HFF-Myc (cell line): ENCODE measurements around the gene PNMA6E.

Experiments used
- DNase-seq: peaks from one replicate; pipeline ENCODE4 v3.0.0-alpha.2; 2011; ENCODE audit warnings: low read depth; ENCODE audit errors: extremely low read depth
- H3K4me3 ChIP-seq: replicated peaks from 2 replicates; pipeline ENCODE4 v1.5.1; 2011; ENCODE audit warnings: low read depth, mild to moderate bottlenecking, control low read depth, low read length
- TF ChIP-seq, protein P1 (sequence below): IDR thresholded peaks from 2 replicates; pipeline ENCODE4 v1.5.1; 2012; ENCODE audit warnings: mild to moderate bottlenecking, low read depth, low read length, control low read depth; ENCODE audit errors: missing control alignments

PNMA6E gene

DNA sequence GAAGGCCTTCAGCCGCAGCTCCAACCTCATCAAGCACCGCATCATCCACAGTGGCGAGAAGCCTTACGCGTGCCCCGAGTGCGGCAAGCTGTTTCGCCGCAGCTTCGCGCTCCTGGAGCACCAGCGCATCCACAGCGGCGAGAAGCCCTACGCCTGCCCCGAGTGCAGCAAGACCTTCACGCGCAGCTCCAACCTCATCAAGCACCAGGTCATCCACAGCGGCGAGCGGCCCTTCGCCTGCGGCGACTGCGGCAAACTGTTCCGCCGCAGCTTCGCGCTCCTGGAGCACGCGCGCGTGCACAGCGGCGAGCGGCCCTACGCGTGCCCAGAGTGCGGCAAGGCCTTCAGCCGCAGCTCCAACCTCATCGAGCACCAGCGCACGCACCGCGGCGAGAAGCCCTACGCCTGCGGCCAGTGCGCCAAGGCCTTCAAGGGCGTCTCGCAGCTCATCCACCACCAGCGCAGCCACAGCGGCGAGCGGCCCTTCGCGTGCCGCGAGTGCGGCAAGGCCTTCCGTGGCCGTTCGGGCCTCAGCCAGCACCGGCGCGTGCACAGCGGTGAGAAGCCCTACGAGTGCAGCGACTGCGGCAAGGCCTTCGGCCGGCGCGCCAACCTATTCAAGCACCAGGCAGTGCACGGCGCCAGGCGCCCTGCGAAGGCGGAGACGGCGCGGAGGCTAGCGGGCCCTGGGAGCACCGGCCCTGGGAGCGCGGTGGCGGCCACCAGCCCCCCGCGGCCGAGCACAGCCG, 19.9 kb upstream of the PNMA6E start:
- no peak for DNase-seq
- TF ChIP-seq, protein P1, sequence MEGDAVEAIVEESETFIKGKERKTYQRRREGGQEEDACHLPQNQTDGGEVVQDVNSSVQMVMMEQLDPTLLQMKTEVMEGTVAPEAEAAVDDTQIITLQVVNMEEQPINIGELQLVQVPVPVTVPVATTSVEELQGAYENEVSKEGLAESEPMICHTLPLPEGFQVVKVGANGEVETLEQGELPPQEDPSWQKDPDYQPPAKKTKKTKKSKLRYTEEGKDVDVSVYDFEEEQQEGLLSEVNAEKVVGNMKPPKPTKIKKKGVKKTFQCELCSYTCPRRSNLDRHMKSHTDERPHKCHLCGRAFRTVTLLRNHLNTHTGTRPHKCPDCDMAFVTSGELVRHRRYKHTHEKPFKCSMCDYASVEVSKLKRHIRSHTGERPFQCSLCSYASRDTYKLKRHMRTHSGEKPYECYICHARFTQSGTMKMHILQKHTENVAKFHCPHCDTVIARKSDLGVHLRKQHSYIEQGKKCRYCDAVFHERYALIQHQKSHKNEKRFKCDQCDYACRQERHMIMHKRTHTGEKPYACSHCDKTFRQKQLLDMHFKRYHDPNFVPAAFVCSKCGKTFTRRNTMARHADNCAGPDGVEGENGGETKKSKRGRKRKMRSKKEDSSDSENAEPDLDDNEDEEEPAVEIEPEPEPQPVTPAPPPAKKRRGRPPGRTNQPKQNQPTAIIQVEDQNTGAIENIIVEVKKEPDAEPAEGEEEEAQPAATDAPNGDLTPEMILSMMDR, result no peak
- no peak overlapping the region for H3K4me3 ChIP-seq

DNA sequence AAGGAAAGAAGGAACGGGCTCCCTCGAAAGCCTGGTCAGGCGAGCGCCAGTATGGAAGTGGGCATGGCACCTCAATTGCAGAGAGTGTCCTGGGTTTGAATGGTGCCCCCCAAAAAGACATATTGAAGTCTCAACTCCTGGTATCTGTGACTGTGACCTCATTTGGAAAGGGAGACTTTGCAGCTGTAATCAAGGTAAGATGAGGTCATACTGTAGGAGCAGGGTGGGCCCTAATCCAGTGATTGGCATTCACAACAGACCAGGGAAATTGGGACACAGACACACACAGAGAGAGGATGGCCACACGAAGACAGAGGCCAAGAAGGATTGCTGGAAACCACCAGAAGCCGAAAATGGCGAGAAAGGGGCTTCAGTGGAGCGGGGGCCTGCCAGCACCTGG, 16.5 kb upstream of the PNMA6E start:
- TF ChIP-seq, protein P1, result no peak
- no peak overlapping the region for H3K4me3 ChIP-seq
- no peak for DNase-seq

DNA sequence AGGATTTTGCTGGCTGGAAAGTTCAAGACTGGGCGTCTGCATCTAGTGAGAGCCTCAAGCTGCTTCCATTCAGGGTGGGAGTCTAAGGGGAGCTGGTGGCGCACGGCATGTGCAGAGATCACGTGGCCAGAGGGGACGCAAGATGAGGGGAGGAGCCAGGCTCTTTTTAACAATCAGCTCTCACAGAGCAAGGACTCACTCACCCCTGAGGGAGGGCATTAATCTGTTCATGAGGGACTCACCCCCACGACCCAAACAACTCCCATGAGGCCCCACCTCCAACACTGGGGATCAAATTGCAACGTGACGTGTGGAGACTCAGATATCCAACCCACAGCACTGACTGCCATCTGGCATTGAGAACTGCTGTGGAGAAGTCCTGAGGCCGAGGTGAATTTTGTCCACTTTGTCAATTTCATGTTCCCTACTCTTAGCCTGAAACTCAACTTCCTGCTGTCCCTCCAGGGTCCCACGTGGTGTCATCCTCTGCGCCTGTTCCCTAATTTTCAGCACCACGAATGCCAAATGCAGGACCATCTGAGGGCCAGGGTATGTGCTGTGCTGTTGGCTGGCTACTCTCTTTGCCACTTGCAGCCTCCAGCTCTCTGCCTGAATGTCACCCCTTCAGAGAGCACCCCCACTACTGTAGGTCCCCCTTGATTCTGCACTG, 15.8 kb upstream of the PNMA6E start:
- H3K4me3 ChIP-seq, result no peak overlapping the region
- DNase-seq, result peak; percentile 1
- TF ChIP-seq, protein P1, result no peak

DNA sequence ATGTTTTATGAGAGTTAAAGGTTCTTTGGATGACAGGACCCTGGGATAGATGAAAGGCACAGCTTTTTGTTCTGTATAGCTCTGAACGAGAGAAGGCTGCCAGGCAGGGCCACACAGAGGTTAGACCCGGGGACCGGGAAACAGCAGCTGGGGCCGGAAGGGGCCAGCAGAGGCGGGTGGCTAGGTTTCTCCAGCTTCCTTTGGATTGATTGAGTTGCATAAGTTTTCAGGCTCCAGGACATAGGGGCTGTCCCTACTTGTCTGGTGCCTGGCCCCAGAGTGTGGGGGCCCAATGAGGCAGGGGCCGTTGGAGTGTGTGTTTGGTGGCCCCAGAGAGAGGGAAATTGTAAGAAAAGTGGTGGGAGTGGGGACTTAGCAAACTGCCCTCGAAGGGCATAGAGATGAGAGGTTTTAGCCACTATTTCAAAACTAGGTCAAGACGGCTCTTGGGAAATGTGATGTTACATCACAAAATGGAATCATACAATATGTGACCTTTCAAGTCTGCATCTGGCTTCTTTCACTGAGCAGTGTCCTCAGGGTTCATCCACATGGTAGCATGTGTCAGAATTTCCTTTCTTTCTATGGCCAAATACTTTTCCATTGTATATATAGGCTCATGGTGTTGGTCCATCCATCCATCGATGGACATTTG, 13.8 kb upstream of the PNMA6E start:
- TF ChIP-seq, protein P1, result no peak
- H3K4me3 ChIP-seq, result no peak overlapping the region
- DNase-seq, result no peak

DNA sequence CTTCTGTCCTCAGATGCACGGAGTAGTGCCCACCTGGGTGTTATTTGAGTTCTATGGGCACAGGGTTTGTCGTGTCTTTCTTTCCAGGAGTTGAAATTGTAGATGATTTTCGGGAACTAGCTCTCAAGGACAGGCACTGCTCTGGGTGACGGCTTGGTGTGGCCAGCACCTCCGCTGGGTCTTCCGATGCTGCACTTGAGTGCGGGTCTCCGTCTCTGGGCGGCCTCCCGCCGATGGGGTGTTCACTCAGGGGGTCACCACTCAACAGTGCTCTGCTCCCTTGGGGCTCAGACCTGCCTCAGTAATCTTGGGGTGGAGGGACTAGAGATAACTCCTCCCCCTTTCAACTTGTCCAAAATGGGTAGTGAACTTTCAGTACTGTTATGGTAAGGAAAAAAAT, 12.6 kb upstream of the PNMA6E start:
- TF ChIP-seq, protein P1, result no peak
- H3K4me3 ChIP-seq, result no peak overlapping the region
- no peak for DNase-seq

DNA sequence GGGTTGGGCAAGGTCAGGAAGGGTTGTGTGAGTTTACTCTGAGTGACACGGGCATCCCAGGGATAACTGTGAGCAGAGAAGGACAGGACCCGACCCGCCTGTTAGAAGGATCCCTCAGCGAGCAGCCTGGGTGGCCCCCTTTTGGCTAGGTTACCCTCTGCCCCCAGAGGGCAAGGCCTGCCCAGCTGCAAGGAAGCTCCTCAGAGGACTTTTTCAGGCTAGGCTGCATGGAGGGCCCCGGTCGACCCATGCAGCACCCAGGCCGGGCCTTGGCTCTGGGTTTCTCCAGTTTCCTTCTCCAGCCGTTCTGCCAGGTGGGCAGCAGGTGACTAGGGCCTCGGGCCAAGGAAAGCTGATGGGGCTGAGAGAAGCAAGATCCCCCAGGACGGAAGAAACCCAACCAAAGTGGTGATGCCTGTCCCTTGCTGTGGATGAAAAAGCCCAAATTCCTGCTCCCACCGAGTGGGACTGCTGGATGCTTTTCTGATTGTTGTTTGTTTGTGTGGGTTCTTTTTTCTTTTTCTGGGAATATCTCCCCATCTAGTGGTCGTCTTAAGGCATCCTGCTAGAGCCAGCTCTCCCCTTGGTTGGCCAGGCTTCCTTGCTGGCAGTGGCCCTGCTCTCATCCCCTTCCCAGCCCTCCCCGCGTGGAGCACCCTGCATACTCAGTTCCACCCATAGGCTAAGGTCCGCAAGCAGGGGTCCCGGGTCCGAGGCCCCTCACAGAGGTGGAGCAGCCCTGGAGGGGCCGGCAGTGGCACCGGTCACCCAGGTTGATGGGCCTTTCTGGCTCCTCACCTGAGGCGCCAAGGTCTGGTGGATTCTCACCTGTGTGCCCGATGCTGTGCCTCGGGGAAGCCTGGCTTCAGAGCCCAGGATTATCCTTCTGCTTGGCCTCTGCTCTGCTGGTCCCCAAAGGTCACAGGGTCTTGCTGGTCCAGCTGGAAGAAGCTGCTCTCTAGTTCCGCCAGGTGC, 11.9 kb upstream of the PNMA6E start:
- no peak for DNase-seq
- no peak overlapping the region for H3K4me3 ChIP-seq
- TF ChIP-seq, protein P1, result no peak
